SKM-1 (cell line): ENCODE results near the gene RALA.
"Not testable (repeated sequence)": the region's sequence is repeated elsewhere in the genome, so short reads cannot be mapped to it uniquely, and the experiment has no call there.

ENCODE experiments used
- DNase-seq: peaks from one replicate; lab custom pipeline; 2025; ENCODE audit not compliant: unreplicated experiment; lab: John Stamatoyannopoulos, UW

The RALA gene

GRCh38 chr7:39721919-39722597 lies 98.7 kb downstream of the RALA start:
- no peak for DNase-seq

- DNase-seq, result no peak
Observed at GRCh38 chr7:39727231-39728012, 104.0 kb downstream of the RALA start.

GRCh38 chr7:39732837-39733804 lies 109.7 kb downstream of the RALA start:
- peak; percentile 83 for DNase-seq

- no peak for DNase-seq
Observed at GRCh38 chr7:39733881-39734632, 110.7 kb downstream of the RALA start.

GRCh38 chr7:39734633-39735004 lies 111.2 kb downstream of the RALA start:
- DNase-seq, result no peak

- no peak for DNase-seq
Observed at GRCh38 chr7:39735903-39736302, 112.5 kb downstream of the RALA start.

GRCh38 chr7:39741942-39742623 lies 118.7 kb downstream of the RALA start:
- DNase-seq, result no peak

- DNase-seq, result no peak
Observed at GRCh38 chr7:39744620-39745019, 121.2 kb downstream of the RALA start.

GRCh38 chr7:39745320-39745719 lies 121.9 kb downstream of the RALA start:
- no peak for DNase-seq

GRCh38 chr7:39746103-39746819 lies 122.9 kb downstream of the RALA start:
- peak; percentile 47 for DNase-seq

- no peak for DNase-seq
Observed at GRCh38 chr7:39749177-39749576, 125.8 kb downstream of the RALA start.

- DNase-seq, result no peak
Observed at GRCh38 chr7:39749717-39750116, 126.3 kb downstream of the RALA start.

- no peak for DNase-seq
Observed at GRCh38 chr7:39750253-39751077, 127.1 kb downstream of the RALA start.

GRCh38 chr7:39753237-39753636 lies 129.9 kb downstream of the RALA start:
- DNase-seq, result not testable (repeated sequence)

- no peak for DNase-seq
Observed at GRCh38 chr7:39753823-39754325, 130.5 kb downstream of the RALA start.

GRCh38 chr7:39754326-39755120 lies 131.2 kb downstream of the RALA start:
- DNase-seq, result no peak

- no peak for DNase-seq
Observed at GRCh38 chr7:39757604-39758003, 134.2 kb downstream of the RALA start.
